ENCODE data around the gene EYA2. TPM values are rescaled to one million over a fixed set of nuclear protein-coding genes. Genes with fewer than 3 reads are reported as not detected.
"Not testable (repeated sequence)": the region's sequence is repeated elsewhere in the genome, so short reads cannot be mapped to it uniquely, and the experiment has no call there.

Gene EYA2
- total RNA-seq, 1 experiment from 2014 or later: 0.33 TPM

GRCh38 chr20:46872328-46873211 is 22.1 kb upstream of the EYA2 start:
- no peak overlapping the region for H3K27ac ChIP-seq (ENCODE audit: low read length)
- H3K9ac ChIP-seq (ENCODE audit: low read length): no peak overlapping the region
- H4K20me1 ChIP-seq (ENCODE audit: low read length): no peaks in the 10 kb centered on the region
- no TSS peak for BruUV-seq (replicated peaks)
- H3K4me3 ChIP-seq (ENCODE audit: low read length): no peak overlapping the region
- H3F3A ChIP-seq (ENCODE audit: low read length, unreplicated experiment): no peaks in the 10 kb centered on the region
- no peaks in the 10 kb centered on the region for H3K79me2 ChIP-seq (ENCODE audit: low read length)
- ATAC-seq (no peak), DNase-seq (no peak)
- CTCF ChIA-PET: no interaction called here
- TF ChIP-seq CTCF (conservative IDR thresholded peaks at IDR 0.05; ENCODE audit: low read depth, low read length) (no peak), EZH2 (IDR thresholded peaks at IDR 0.05; ENCODE audit: low read length, unreplicated experiment) (no peak), EZH2phosphoT487 (IDR thresholded peaks at IDR 0.05; ENCODE audit: borderline replicate concordance, low read length) (no peak)
- POLR2A ChIA-PET (ENCODE audit: unreplicated experiment): no interaction called here
- no peaks in the 10 kb centered on the region for H3K9me3 ChIP-seq (ENCODE audit: low read length)
- H3K4me2 ChIP-seq (ENCODE audit: low read length): no peak overlapping the region
- no peak overlapping the region for H2AFZ ChIP-seq (ENCODE audit: low read length)
- H3K27me3 ChIP-seq (ENCODE audit: low read length): peaks cover 24% of the 10 kb centered on the region
- no peaks in the 10 kb centered on the region for H3K4me1 ChIP-seq (ENCODE audit: insufficient read depth, low read length)
- H3K9me2 ChIP-seq (replicated peaks; ENCODE audit: low read length): no peaks in the 10 kb centered on the region
- no peaks in the 10 kb centered on the region for H3K36me3 ChIP-seq (ENCODE audit: low read depth, low read length)
- intact Hi-C loops (cut with micrococcal nuclease): no loop called here

GRCh38 chr20:46875059-46875458 is 19.6 kb upstream of the EYA2 start:
- no TSS peak for BruUV-seq (replicated peaks)
- Histone ChIP-seq H3K9me2 (replicated peaks; ENCODE audit: low read length) (no peaks in the 10 kb centered on the region), H4K20me1 (ENCODE audit: low read length) (no peaks in the 10 kb centered on the region), H2AFZ (ENCODE audit: low read length) (no peak overlapping the region), H3K27ac (ENCODE audit: low read length) (no peak overlapping the region), H3K4me2 (ENCODE audit: low read length) (no peak overlapping the region), H3K79me2 (ENCODE audit: low read length) (no peaks in the 10 kb centered on the region), H3F3A (ENCODE audit: low read length, unreplicated experiment) (no peaks in the 10 kb centered on the region), H3K9me3 (ENCODE audit: low read length) (no peaks in the 10 kb centered on the region), H3K36me3 (ENCODE audit: low read depth, low read length) (no peaks in the 10 kb centered on the region), H3K4me3 (ENCODE audit: low read length) (no peak overlapping the region), H3K4me1 (ENCODE audit: insufficient read depth, low read length) (no peaks in the 10 kb centered on the region), H3K9ac (ENCODE audit: low read length) (no peak overlapping the region), H3K27me3 (ENCODE audit: low read length) (peaks cover 30% of the 10 kb centered on the region)
- ATAC-seq (no peak), DNase-seq (peak; percentile 26)
- TF ChIP-seq EZH2 (IDR thresholded peaks at IDR 0.05; ENCODE audit: low read length, unreplicated experiment) (no peak), EZH2phosphoT487 (IDR thresholded peaks at IDR 0.05; ENCODE audit: borderline replicate concordance, low read length) (no peak), CTCF (conservative IDR thresholded peaks at IDR 0.05; ENCODE audit: low read depth, low read length) (no peak)
- ChIA-PET POLR2A (ENCODE audit: unreplicated experiment) (interaction anchor here (0.5 kb wide), 1 partner anchor 63 kb away, joined by 3 read pairs; no protein-coding TSS in a partner anchor), CTCF (no interaction called here)
- intact Hi-C loops (cut with micrococcal nuclease): no loop called here

GRCh38 chr20:46879386-46879785 is 15.3 kb upstream of the EYA2 start:
- Histone ChIP-seq H3K27ac (ENCODE audit: low read length) (no peak overlapping the region), H3K9ac (ENCODE audit: low read length) (no peak overlapping the region), H3K9me3 (ENCODE audit: low read length) (no peaks in the 10 kb centered on the region), H2AFZ (ENCODE audit: low read length) (no peak overlapping the region), H3K4me2 (ENCODE audit: low read length) (no peak overlapping the region), H3K4me1 (ENCODE audit: insufficient read depth, low read length) (no peaks in the 10 kb centered on the region), H4K20me1 (ENCODE audit: low read length) (no peaks in the 10 kb centered on the region), H3K27me3 (ENCODE audit: low read length) (peaks cover 62% of the 10 kb centered on the region), H3F3A (ENCODE audit: low read length, unreplicated experiment) (no peaks in the 10 kb centered on the region), H3K9me2 (replicated peaks; ENCODE audit: low read length) (no peaks in the 10 kb centered on the region), H3K4me3 (ENCODE audit: low read length) (no peak overlapping the region), H3K79me2 (ENCODE audit: low read length) (no peaks in the 10 kb centered on the region), H3K36me3 (ENCODE audit: low read depth, low read length) (no peaks in the 10 kb centered on the region)
- no TSS peak for BruUV-seq (replicated peaks)
- POLR2A ChIA-PET (ENCODE audit: unreplicated experiment): no interaction called here
- no peak for DNase-seq
- no peak for ATAC-seq
- TF ChIP-seq EZH2 (IDR thresholded peaks at IDR 0.05; ENCODE audit: low read length, unreplicated experiment) (no peak), CTCF (conservative IDR thresholded peaks at IDR 0.05; ENCODE audit: low read depth, low read length) (no peak), EZH2phosphoT487 (IDR thresholded peaks at IDR 0.05; ENCODE audit: borderline replicate concordance, low read length) (no peak)
- intact Hi-C loops (cut with micrococcal nuclease): no loop called here
- CTCF ChIA-PET: no interaction called here

GRCh38 chr20:46879963-46880362 is 14.7 kb upstream of the EYA2 start:
- H3K79me2 ChIP-seq (ENCODE audit: low read length); H2AFZ ChIP-seq (ENCODE audit: low read length); H4K20me1 ChIP-seq (ENCODE audit: low read length); H3K4me1 ChIP-seq (ENCODE audit: insufficient read depth, low read length); H3K9ac ChIP-seq (ENCODE audit: low read length); intact Hi-C loops (cut with micrococcal nuclease); H3K4me2 ChIP-seq (ENCODE audit: low read length); ATAC-seq; H3K9me3 ChIP-seq (ENCODE audit: low read length); H3K9me2 ChIP-seq (replicated peaks; ENCODE audit: low read length); DNase-seq; H3K4me3 ChIP-seq (ENCODE audit: low read length); CTCF ChIA-PET; POLR2A ChIA-PET (ENCODE audit: unreplicated experiment); H3F3A ChIP-seq (ENCODE audit: low read length, unreplicated experiment); H3K36me3 ChIP-seq (ENCODE audit: low read depth, low read length); H3K27ac ChIP-seq (ENCODE audit: low read length); BruUV-seq (replicated peaks): not testable (repeated sequence)
- H3K27me3 ChIP-seq (ENCODE audit: low read length): peaks cover 68% of the 10 kb centered on the region
